Keratinocyte (primary cell): ENCODE measurements around the gene MERTK.
"Not testable (repeated sequence)": the region's sequence is repeated elsewhere in the genome, so short reads cannot be mapped to it uniquely, and the experiment has no call there.

Source experiments
- CTCF ChIP-seq, 3 experiments: IDR thresholded peaks in 1 of 3; conservative IDR thresholded peaks in 1 of 3; optimal IDR thresholded peaks in 1 of 3; 2 replicates in 2 of 3; 3 replicates in 1 of 3; pipeline versions ENCODE3 to v1.5.1; 2011; ENCODE audit warnings: low read length in 3 of 3, mild to moderate bottlenecking in 3 of 3, moderate library complexity in 2 of 3, control low read depth in 1 of 3, inconsistent platforms in 1 of 3; ENCODE audit not compliant: insufficient read depth in 2 of 3; ENCODE audit errors: extremely low read depth in 1 of 3
- EZH2 ChIP-seq: IDR thresholded peaks from one replicate; pipeline ENCODE4 v1.6.1; 2012; ENCODE audit warnings: inconsistent platforms, mild to moderate bottlenecking, low read length, moderate library complexity

- TF ChIP-seq EZH2; CTCF (optimal IDR thresholded peaks at IDR 0.05 in 1 of 3, IDR thresholded peaks at IDR 0.05 in 1 of 3, conservative IDR thresholded peaks at IDR 0.05 in 1 of 3; ENCODE audit: extremely low read depth in 1 of 3, insufficient read depth in 2 of 3, low read length in 3 of 3): not testable (repeated sequence)
Measured at GRCh38 chr2:112039556-112039955, 141.1 kb downstream of the MERTK start.
